Ishikawa (cell line): ENCODE data around the gene SLC8B1.

Source experiments
- FOXM1 ChIP-seq: IDR thresholded peaks from 2 replicates; pipeline ENCODE4 v1.6.1; 2012; ENCODE audit warnings: low read depth, borderline replicate concordance
- MAX ChIP-seq: IDR thresholded peaks from 2 replicates; pipeline ENCODE4 v1.6.1; 2012

DNA sequence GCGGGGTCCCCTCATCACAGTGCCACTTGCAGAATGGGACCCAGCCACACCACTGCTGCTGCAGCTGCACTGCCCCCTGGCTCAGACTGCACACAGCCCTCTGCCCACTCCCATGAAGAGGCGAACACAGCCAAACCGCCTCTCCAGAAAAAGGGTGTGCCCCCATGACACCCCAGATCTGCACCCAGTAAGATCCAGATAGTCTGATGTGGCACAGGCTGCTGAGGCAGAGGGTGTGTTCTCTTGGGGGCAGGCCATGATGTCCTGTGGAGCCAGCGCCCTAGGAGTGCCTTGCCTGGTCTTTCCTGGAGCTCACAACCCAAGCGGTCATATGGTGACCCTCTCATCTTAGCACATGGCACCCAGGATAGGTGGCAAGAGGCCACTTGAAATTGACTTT, 44.4 kb downstream of the SLC8B1 start:
- no peak for TF ChIP-seq FOXM1
- no peak for TF ChIP-seq MAX
